Right lobe of liver (tissue), 6 donors: ENCODE results near the gene MACO1. TPM values are rescaled to one million over a fixed set of nuclear protein-coding genes. Genes with fewer than 3 reads are reported as not detected.
"Not testable (repeated sequence)": the region's sequence is repeated elsewhere in the genome, so short reads cannot be mapped to it uniquely, and the experiment has no call there.

Experiments
- ATAC-seq, 4 donors: fragments of 200-7000 bp; cut with Tn5 transposase; one replicate each; pipeline ENCODE4 v1.9.1; 2020; ENCODE audit warnings: mild to moderate bottlenecking in 4 of 4, moderate library complexity in 4 of 4
- DNase-seq, 3 donors: peaks; one replicate each; pipeline ENCODE4 v3.0.0-alpha.2; 2020
- H3K27ac ChIP-seq, 3 donors: fragments of 200-600 bp; one replicate each; pipeline ENCODE4 v1.8.0; 2022
- H3K27me3 ChIP-seq, 2 donors: fragments of 200-600 bp; one replicate each; pipeline ENCODE4 v1.8.0; 2022
- H3K36me3 ChIP-seq, 4 donors: fragments of 200-600 bp; sonication (generic) in 1 of 4; one replicate each; pipeline versions ENCODE4 v1.5.1 to v1.8.0; 2017 to 2022; ENCODE audit warnings: control low read depth in 1 of 4
- H3K4me1 ChIP-seq, 4 donors: fragments of 200-600 bp; sonication (generic) in 1 of 4; one replicate each; pipeline versions ENCODE4 v1.5.1 to v1.8.0; 2017 to 2022; ENCODE audit warnings: control low read depth in 1 of 4
- H3K4me3 ChIP-seq, 3 donors: fragments of 200-600 bp; one replicate each; pipeline ENCODE4 v1.8.0; 2022
- H3K9me3 ChIP-seq, 4 donors: fragments of 200-600 bp; sonication (generic) in 1 of 4; one replicate each; pipeline versions ENCODE4 v1.5.1 to v1.8.0; 2017 to 2022; ENCODE audit warnings: control low read depth in 1 of 4
- POLR2A ChIP-seq: fragments of 450-650 bp; IDR thresholded peaks from one replicate; pipeline ENCODE4 v1.6.1; 2017; ENCODE audit warnings: antibody characterized with exemption, mild to moderate bottlenecking
- WGBS: methylation state at CpG from one replicate; pipeline ENCODE4 v1.1.6; 2018; ENCODE audit warnings: low coverage, low lambda C conversion rate; ENCODE audit not compliant: insufficient coverage; ENCODE audit errors: missing lambda C conversion rate; 5-methylcytosine and 5-hydroxymethylcytosine counted together
- intact Hi-C, 2 donors: fragments of 100-400 bp; cut with DNase I; formaldehyde crosslinking; loops; one replicate each; pipeline versions ENCODE4 v1.11.2 to v1.14.1; 2022
- total RNA-seq, 6 experiments: library from RNA; depleted of rRNA in 2 of 6; stranded (reverse); fragments of >200 nt in 2 of 6; fragmentation: NEBNext Ultra II Directional in 3 of 6; extraction: Animal tissue kit (Norgen Biotek cat#: 25700) in 3 of 6; gene quantifications; one replicate each; pipeline versions ENCODE4 v1.1.0 to v1.2.4, GENCODE V29; 2016 to 2023
- TF ChIP-seq, protein P1 (sequence below), 4 donors: fragments of 200-600 bp in 3 of 4; fragments of 450-650 bp in 1 of 4; IDR thresholded peaks; one replicate each; pipeline versions ENCODE4 v1.5.1 to v1.8.0; 2016 to 2022; ENCODE audit warnings: antibody characterized with exemption in 4 of 4, mild to moderate bottlenecking in 2 of 4
- donor health status: DM: no; HTN: yes; CAD: no.
- donor health status: DM: no; HTN: no; CAD: no.
- donor health status: DM: no; HTN: no; CAD: no.
- donor health status: DM: no; HTN: yes; CAD: no.
- donor health status: DM: no; HTN: yes; CAD: no.

Gene MACO1
- total RNA-seq, 6 experiments from 2014 or later = 23.2 to 32.9 (median 27.2) TPM

DNA sequence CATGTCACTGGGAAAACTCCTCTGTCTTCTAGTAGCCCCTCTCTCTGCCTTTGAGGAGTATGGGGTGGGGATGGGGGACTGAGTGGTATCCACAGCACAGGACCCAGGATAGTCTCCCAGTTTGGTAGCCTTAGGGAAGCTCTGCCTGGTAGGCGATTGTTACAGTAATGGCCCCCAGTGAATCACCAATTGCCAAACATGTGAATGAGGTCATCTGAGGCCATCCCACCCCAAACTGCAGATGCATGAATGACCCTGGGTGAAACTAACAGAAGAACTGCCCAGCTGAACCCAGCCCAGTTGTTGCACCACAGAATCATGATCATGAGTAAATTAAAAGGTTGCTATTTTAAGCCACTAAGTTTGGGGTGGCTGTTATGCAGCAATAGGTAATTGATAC, 16.1 kb upstream of the MACO1 start:
- peak in 1 of 4 donors; percentile 51 for ATAC-seq
- H3K4me3 ChIP-seq, H3K4me1 ChIP-seq, H3K36me3 ChIP-seq, intact Hi-C loops, H3K27ac ChIP-seq, H3K27me3 ChIP-seq, DNase-seq, H3K9me3 ChIP-seq: not testable (repeated sequence)
- WGBS = 60% methylated on average over 1 of the region's 1 CpG

GRCh38 chr1:25417280-25417679, 13.4 kb upstream of the MACO1 start:
- ATAC-seq, H3K9me3 ChIP-seq, H3K4me3 ChIP-seq, H3K27ac ChIP-seq, intact Hi-C loops, H3K27me3 ChIP-seq, DNase-seq, H3K36me3 ChIP-seq, H3K4me1 ChIP-seq: not testable (repeated sequence)
- 76% methylated on average over 4 of the region's 4 CpGs for WGBS

DNA sequence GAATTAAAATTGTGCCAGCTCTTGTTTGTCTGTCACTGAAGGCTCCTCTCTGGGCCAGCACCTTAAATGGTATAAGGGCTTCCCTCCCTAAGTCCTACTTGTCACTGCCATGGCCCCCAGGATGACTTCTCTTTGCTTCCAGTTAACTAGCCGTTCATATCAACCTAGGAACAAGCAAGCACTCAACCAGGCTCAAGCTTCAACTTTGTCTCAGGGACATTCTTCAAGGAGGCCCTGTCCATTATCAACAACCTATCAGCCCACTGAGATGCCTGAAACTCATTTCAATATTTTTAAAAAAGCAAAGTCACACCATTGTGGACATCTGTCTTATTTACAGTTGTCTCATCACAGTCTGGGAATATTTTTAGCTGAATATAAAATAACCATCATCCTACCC, 11.4 kb upstream of the MACO1 start:
- ATAC-seq, H3K27ac ChIP-seq, H3K9me3 ChIP-seq, H3K36me3 ChIP-seq, H3K4me3 ChIP-seq, H3K27me3 ChIP-seq, DNase-seq, intact Hi-C loops: not testable (repeated sequence)
- peaks cover 0 to 20% (median under 1%) of the 10 kb centered on the region in 4 donors for H3K4me1 ChIP-seq
- WGBS = no CpG with 5 or more reads among the region's 1 CpG

GRCh38 chr1:25420715-25421114, 10.0 kb upstream of the MACO1 start, which contains the start of gene RHCE:
Gene RHCE, minus strand, starts transcription at chr1:25420825. Its CDS starts 39 bp downstream, at chr1:25420786.
- DNase-seq, ATAC-seq, intact Hi-C loops, H3K27ac ChIP-seq, H3K4me3 ChIP-seq, H3K36me3 ChIP-seq, H3K9me3 ChIP-seq, H3K27me3 ChIP-seq: not testable (repeated sequence)
- 67% methylated on average over 1 of the region's 9 CpGs for WGBS
- peaks cover 0 to 24% (median 6%) of the 10 kb centered on the region in 4 donors for H3K4me1 ChIP-seq

DNA sequence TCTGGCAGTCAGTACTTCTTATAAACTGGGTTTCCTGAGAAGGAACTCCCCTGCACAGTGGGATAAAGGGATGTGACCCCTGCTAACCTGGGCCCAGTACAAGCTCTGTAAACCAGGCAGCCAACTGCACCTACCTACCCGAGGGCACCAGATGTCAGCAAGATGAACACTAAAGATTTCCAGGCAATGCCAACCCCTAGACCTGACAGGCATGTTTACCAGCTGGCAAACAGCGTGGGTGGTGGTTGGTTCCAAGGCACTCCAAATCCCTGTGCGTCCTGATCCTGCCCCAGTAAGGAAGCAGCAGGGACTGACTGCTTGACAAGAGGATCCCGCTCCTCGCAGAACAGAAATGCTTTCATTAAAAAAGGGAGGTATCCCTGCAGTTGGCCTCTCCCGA, 7.5 kb upstream of the MACO1 start:
- H3K36me3 ChIP-seq, H3K9me3 ChIP-seq, H3K4me3 ChIP-seq, H3K27me3 ChIP-seq, intact Hi-C loops: not testable (repeated sequence)
- ATAC-seq (peak; percentile 81 to 86 (median 82)), DNase-seq (peak; percentile 76 to 90 (median 88))
- 19% methylated on average over 2 of the region's 6 CpGs for WGBS
- Histone ChIP-seq H3K4me1 (peaks cover 0 to 31% (median 8%) of the 10 kb centered on the region in 4 donors), H3K27ac (peak overlapping the region in 2 of 3 donors; percentile 50 to 57)

DNA sequence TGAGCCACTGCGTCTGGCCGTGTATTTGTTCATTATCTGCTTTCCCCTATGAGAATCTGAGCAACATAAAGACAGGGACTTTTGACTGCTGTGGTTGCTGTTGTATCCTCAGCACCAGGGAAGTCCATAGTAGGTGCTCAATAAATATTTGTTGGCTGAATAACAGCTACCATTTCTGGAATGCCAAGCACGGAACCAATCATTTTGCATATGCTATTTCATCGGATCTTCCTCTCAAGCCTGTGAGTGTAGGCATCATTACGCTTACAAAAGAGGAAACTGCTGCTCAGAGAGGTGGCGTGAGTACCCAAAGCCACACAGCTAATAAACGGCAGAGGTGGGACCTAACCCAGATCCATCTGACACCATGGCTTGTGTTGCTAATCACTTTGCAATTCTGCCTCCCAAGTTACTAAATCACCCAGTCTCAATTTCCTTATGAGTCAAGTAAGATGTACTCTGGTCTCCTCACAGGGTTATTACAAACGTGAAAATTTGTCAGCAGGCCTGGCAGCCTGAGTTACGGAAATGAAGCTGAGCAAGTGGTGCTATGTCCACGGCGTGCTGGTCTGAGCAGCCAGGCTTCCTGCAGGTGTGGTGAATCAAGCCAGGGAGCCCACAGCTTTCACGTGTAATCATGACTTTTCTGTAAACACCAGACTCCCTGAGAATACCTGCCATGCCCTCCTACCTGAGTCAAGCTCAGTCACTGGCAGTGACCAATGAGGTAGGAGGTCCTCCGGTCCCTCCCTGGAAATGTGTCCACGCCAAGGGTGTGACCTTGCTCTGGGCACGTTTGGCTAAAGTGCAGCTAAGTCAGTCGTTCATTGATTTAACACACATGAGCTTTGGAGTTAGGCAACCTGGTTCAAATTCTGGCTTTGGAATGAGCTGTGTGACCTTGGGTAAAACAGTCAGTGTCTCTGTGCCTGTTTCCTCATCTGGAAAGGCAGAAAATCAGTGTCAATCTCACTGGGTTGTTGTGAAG, 5.3 kb upstream of the MACO1 start:
- H3K27me3 ChIP-seq = no peaks in the 10 kb centered on the region
- 53% methylated on average over 12 of the region's 16 CpGs for WGBS
- no peak overlapping the region for H3K4me3 ChIP-seq
- H3K27ac ChIP-seq = peak overlapping the region in 2 of 3 donors; percentile 74 to 81
- intact Hi-C loops = no loop called here
- ATAC-seq = peak; percentile 57 to 70 (median 61)
- no peaks in the 10 kb centered on the region for H3K36me3 ChIP-seq
- H3K4me1 ChIP-seq = peaks cover 0 to 36% (median 8%) of the 10 kb centered on the region in 4 donors
- TF ChIP-seq, protein P1, sequence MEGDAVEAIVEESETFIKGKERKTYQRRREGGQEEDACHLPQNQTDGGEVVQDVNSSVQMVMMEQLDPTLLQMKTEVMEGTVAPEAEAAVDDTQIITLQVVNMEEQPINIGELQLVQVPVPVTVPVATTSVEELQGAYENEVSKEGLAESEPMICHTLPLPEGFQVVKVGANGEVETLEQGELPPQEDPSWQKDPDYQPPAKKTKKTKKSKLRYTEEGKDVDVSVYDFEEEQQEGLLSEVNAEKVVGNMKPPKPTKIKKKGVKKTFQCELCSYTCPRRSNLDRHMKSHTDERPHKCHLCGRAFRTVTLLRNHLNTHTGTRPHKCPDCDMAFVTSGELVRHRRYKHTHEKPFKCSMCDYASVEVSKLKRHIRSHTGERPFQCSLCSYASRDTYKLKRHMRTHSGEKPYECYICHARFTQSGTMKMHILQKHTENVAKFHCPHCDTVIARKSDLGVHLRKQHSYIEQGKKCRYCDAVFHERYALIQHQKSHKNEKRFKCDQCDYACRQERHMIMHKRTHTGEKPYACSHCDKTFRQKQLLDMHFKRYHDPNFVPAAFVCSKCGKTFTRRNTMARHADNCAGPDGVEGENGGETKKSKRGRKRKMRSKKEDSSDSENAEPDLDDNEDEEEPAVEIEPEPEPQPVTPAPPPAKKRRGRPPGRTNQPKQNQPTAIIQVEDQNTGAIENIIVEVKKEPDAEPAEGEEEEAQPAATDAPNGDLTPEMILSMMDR (IDR thresholded peaks at IDR 0.05) = no peak
- TF ChIP-seq POLR2A = peak; percentile 17
- peak; percentile 68 to 93 (median 91) for DNase-seq
- H3K9me3 ChIP-seq = no peaks in the 10 kb centered on the region

- ATAC-seq = no peak
- Histone ChIP-seq H3K27me3 (no peaks in the 10 kb centered on the region), H3K9me3 (no peaks in the 10 kb centered on the region), H3K27ac (no peak overlapping the region), H3K4me1 (peaks cover 0 to 36% (median 11%) of the 10 kb centered on the region in 4 donors), H3K4me3 (no peak overlapping the region), H3K36me3 (no peaks in the 10 kb centered on the region)
- DNase-seq = no peak
- intact Hi-C loops = no loop called here
- WGBS = 100% methylated on average over 1 of the region's 1 CpG
- TF ChIP-seq POLR2A = no peak
- TF ChIP-seq, protein P1 (IDR thresholded peaks at IDR 0.05) = no peak
Observed at GRCh38 chr1:25427696-25428095, 3.0 kb upstream of the MACO1 start.
